Tibial nerve (tissue), 4 donors: ENCODE results near the gene LPCAT3. TPM values are rescaled to one million over a fixed set of nuclear protein-coding genes. Genes with fewer than 3 reads are reported as not detected.

Source experiments
- DNase-seq, 2 donors: peaks; one replicate each; pipeline ENCODE4 v3.0.0-alpha.2; 2019; ENCODE audit warnings: low spot score in 2 of 2
- H3K27ac ChIP-seq, 4 donors: fragments of 200-600 bp; sonication (generic) in 3 of 4; one replicate each; pipeline ENCODE4 v1.5.1; 2017 to 2019; ENCODE audit warnings: mild to moderate bottlenecking in 1 of 4
- H3K27me3 ChIP-seq, 2 donors: fragments of 200-600 bp; sonication (generic) in 1 of 2; one replicate each; pipeline versions ENCODE4 v1.5.1 to v1.6.0; 2017 to 2019
- H3K36me3 ChIP-seq, 3 donors: fragments of 200-600 bp; sonication (generic); one replicate each; pipeline ENCODE4 v1.5.1; 2018 to 2019
- H3K4me1 ChIP-seq, 4 donors: fragments of 200-600 bp; sonication (generic) in 3 of 4; one replicate each; pipeline ENCODE4 v1.5.1; 2017 to 2019
- H3K4me3 ChIP-seq, 4 donors: fragments of 200-600 bp; sonication (generic) in 3 of 4; one replicate each; pipeline ENCODE4 v1.5.1; 2017 to 2019; ENCODE audit warnings: mild to moderate bottlenecking in 1 of 4, moderate library complexity in 1 of 4
- H3K9me3 ChIP-seq, 4 donors: fragments of 200-600 bp; sonication (generic) in 3 of 4; one replicate each; pipeline ENCODE4 v1.5.1; 2017 to 2019
- EP300 ChIP-seq, 2 donors: sonication (generic); formaldehyde crosslinking; IDR thresholded peaks; one replicate each; pipeline ENCODE4 v1.6.1; 2017; ENCODE audit warnings: antibody characterized with exemption in 2 of 2, mild to moderate bottlenecking in 1 of 2
- POLR2A ChIP-seq, 2 donors: fragments of 450-650 bp; IDR thresholded peaks; one replicate each; pipeline ENCODE4 v1.6.1; 2017; ENCODE audit warnings: antibody characterized with exemption in 2 of 2, mild to moderate bottlenecking in 2 of 2, moderate library complexity in 2 of 2
- WGBS, 2 donors: methylation state at CpG; one replicate each; pipeline ENCODE4 v1.1.5; 2018; 5-methylcytosine and 5-hydroxymethylcytosine counted together
- total RNA-seq, 4 donors: library from RNA; depleted of rRNA; stranded (reverse); fragments of >200 nt; gene quantifications; one replicate each; pipeline ENCODE4 v1.1.0, GENCODE V29; 2016
- TF ChIP-seq, protein P1 (sequence below), 5 experiments: fragments of 200-600 bp in 3 of 5; fragments of 450-650 bp in 2 of 5; sonication (generic) in 3 of 5; IDR thresholded peaks; one replicate each; pipeline ENCODE4 v1.5.1; 2016 to 2019; ENCODE audit warnings: antibody characterized with exemption in 5 of 5, mild to moderate bottlenecking in 3 of 5, moderate library complexity in 2 of 5

Gene LPCAT3
- total RNA-seq, 4 donors from 2014 or later, result 19.7 to 29.7 (median 23.8) TPM

- Histone ChIP-seq H3K9me3 (no peaks in the 10 kb centered on the region), H3K4me3 (no peak overlapping the region), H3K4me1 (no peaks in the 10 kb centered on the region), H3K27ac (no peak overlapping the region), H3K27me3 (no peaks in the 10 kb centered on the region), H3K36me3 (peaks cover 3 to 38% (median 6%) of the 10 kb centered on the region in 3 donors)
- TF ChIP-seq POLR2A (IDR thresholded peaks at IDR 0.05) (no peak), EP300 (IDR thresholded peaks at IDR 0.05) (no peak)
- TF ChIP-seq, protein P1, sequence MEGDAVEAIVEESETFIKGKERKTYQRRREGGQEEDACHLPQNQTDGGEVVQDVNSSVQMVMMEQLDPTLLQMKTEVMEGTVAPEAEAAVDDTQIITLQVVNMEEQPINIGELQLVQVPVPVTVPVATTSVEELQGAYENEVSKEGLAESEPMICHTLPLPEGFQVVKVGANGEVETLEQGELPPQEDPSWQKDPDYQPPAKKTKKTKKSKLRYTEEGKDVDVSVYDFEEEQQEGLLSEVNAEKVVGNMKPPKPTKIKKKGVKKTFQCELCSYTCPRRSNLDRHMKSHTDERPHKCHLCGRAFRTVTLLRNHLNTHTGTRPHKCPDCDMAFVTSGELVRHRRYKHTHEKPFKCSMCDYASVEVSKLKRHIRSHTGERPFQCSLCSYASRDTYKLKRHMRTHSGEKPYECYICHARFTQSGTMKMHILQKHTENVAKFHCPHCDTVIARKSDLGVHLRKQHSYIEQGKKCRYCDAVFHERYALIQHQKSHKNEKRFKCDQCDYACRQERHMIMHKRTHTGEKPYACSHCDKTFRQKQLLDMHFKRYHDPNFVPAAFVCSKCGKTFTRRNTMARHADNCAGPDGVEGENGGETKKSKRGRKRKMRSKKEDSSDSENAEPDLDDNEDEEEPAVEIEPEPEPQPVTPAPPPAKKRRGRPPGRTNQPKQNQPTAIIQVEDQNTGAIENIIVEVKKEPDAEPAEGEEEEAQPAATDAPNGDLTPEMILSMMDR (IDR thresholded peaks at IDR 0.05), result no peak
- 88% methylated on average over 11 of the region's 11 CpGs for WGBS, 2 donors
- DNase-seq, result no peak
Observed at GRCh38 chr12:6987956-6988553, 30.2 kb downstream of the LPCAT3 start.

GRCh38 chr12:6982532-6982931 lies 35.7 kb downstream of the LPCAT3 start:
- Histone ChIP-seq H3K36me3 (peaks cover 3 to 77% (median 6%) of the 10 kb centered on the region in 3 donors), H3K4me1 (no peaks in the 10 kb centered on the region), H3K27ac (no peak overlapping the region), H3K9me3 (no peaks in the 10 kb centered on the region), H3K4me3 (no peak overlapping the region), H3K27me3 (no peaks in the 10 kb centered on the region)
- DNase-seq, result no peak
- WGBS, 2 donors, result 73 to 79% methylated on average over 7 of the region's 7 CpGs
- TF ChIP-seq, protein P1 (IDR thresholded peaks at IDR 0.05), result no peak
- TF ChIP-seq POLR2A (IDR thresholded peaks at IDR 0.05), result no peak
- TF ChIP-seq EP300 (IDR thresholded peaks at IDR 0.05), result no peak

DNA sequence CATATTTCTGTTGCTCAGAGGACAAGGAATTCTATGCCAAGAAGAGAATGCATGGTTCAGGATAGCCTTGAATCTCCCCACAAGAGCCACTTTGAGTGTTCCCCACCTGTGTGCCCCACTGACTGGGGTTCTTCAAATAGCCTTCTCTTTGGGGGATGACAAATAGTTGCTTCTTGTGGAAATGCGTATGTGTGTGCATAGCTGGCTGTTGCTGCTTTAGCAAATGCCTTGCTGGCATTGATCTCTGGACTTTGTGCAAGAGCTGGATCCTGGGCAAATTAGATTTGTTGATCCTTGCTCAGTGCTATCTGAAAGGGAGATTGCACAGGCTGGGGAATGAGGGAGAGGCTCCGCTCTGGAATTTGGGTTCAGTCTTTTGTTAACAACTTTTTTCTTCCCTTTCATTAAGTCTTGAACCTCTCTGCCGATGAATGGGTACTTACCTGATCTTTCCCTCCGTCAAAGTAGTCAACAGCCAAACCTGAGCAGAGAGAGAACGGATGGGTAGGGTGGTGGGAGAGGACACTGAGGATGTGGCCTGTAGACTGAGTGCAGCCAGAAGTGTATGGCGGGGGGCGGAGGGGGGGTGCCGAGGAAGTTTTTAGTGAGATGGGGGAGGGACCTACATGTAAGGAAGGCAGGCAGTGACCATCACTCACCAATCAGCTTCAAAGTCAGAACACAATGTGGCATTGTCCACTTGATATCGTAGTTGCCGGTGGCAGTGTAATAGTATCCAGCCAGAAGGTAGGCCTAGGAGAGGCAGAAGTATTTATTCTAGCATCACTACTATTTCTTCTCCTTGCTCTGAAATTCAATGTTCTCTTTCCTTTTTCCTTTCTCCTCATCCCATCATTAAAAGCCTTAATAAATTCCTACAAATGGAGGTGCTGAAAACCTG lies 36.9 kb downstream of the LPCAT3 start:
- no peak for TF ChIP-seq EP300 (IDR thresholded peaks at IDR 0.05)
- TF ChIP-seq POLR2A (IDR thresholded peaks at IDR 0.05), result no peak
- TF ChIP-seq, protein P1 (IDR thresholded peaks at IDR 0.05), result no peak
- H3K4me3 ChIP-seq, result no peak overlapping the region
- peak overlapping the region in 1 of 4 donors; percentile 23 for H3K27ac ChIP-seq
- WGBS, 2 donors, result 73 to 83% methylated on average over 10 of the region's 10 CpGs
- peaks cover 3 to 88% (median 12%) of the 10 kb centered on the region in 3 donors for H3K36me3 ChIP-seq
- DNase-seq, result no peak
- no peaks in the 10 kb centered on the region for H3K27me3 ChIP-seq
- H3K4me1 ChIP-seq, result no peaks in the 10 kb centered on the region
- no peaks in the 10 kb centered on the region for H3K9me3 ChIP-seq

DNA sequence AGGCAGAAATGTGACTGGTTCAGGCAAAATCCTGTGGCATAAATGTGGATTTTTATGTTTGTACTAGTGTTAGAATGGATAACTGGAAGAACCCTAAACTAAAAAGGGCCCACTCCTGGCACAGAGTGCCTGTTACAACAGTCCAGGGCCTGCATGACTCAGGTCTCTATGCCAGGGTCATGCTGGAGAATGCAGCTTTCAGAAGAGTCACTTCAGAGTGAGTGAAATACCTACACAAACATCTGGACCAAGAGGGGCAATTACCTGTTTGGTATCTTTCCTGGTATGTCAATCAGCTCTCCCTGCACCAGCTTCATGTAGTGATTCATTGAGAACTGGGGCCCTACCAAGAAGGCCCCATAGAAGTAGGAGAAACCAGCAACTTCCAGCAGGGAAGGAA lies 37.5 kb downstream of the LPCAT3 start:
- Histone ChIP-seq H3K4me3 (no peak overlapping the region), H3K27me3 (no peaks in the 10 kb centered on the region), H3K27ac (no peak overlapping the region), H3K4me1 (no peaks in the 10 kb centered on the region), H3K9me3 (no peaks in the 10 kb centered on the region), H3K36me3 (peaks cover 3 to 88% (median 18%) of the 10 kb centered on the region in 3 donors)
- no peak for DNase-seq
- TF ChIP-seq POLR2A (IDR thresholded peaks at IDR 0.05) (no peak), EP300 (IDR thresholded peaks at IDR 0.05) (no peak)
- TF ChIP-seq, protein P1 (IDR thresholded peaks at IDR 0.05), result no peak

DNA sequence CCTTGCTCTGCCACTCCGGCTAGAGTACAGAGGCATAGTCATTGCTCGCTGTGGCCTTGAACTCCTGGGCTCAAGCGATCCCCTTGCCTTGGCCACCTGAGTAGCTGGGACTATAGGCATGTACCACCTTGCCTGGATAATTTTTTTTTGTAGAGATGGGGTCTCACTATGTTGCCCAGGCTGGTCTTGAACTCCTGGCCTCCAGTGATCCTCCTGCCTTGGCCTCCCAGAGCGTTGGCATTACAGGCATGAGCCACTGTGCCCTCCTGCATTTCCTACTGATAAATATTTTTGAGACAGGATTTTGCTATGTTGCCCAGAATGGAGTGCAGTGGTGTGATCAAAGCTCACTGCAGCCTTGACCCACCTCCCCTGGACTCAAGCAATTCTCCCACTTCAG lies 38.2 kb downstream of the LPCAT3 start:
- TF ChIP-seq EP300 (IDR thresholded peaks at IDR 0.05), result no peak
- TF ChIP-seq, protein P1 (IDR thresholded peaks at IDR 0.05), result no peak
- TF ChIP-seq POLR2A (IDR thresholded peaks at IDR 0.05), result no peak
- H3K4me1 ChIP-seq, result no peaks in the 10 kb centered on the region
- H3K27ac ChIP-seq, result no peak overlapping the region
- no peaks in the 10 kb centered on the region for H3K9me3 ChIP-seq
- WGBS, 2 donors, result 93 to 95% methylated on average over 4 of the region's 4 CpGs
- no peak for DNase-seq
- no peaks in the 10 kb centered on the region for H3K27me3 ChIP-seq
- no peak overlapping the region for H3K4me3 ChIP-seq
- H3K36me3 ChIP-seq, result peaks cover 3 to 88% (median 23%) of the 10 kb centered on the region in 3 donors
